Measurements from ENCODE around the gene ARFGAP1. TPM values are rescaled to one million over a fixed set of nuclear protein-coding genes. Genes with fewer than 3 reads are reported as not detected.
A peak's percentile ranks its signal among the peaks of the same experiment; 100 is the strongest.

Gene ARFGAP1
- total RNA-seq, 1 experiment from 2014 or later = 207 TPM

DNA sequence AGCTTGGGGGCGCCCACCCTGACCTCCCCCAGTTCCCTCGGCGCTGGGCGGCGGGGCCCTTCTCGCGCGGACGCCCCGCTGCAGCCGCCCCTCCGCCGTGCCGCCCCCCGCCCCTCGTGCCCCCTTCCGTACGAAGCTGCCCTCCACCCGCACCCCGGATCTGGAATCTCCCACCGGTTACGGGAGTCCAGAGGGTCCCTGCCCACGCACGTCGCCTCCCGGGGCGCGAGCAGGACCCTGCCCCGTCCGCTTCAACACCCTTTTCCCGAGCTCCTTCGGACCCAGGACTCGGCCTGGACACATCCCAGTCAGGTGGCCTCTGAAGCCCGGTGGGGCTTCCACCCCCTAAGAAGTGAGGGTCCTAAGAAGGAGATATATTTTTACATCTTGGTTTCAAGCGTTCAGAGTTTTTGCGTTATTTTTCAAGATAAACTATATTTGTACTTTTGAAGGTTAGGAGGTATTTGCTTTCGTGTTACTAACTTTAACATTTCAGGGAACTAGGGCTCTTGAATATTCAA, 506 bp downstream of the ARFGAP1 start:
- Mint-ChIP-seq H3K36me3 (peaks cover 14% of the 10 kb centered on the region), H3K4me1 (peaks cover 16% of the 10 kb centered on the region), H3K27me3 (ENCODE audit: low read depth) (no peaks in the 10 kb centered on the region), H3K27ac (peak overlapping the region; percentile 94), H3K4me3 (peak overlapping the region; percentile 92), H3K9me3 (no peaks in the 10 kb centered on the region)
- DNase-seq (ENCODE audit: low spot score) (no peak), ATAC-seq (no peak)
- ChIA-PET CTCF (interaction anchor here (0.6 to 3.6 kb wide), 10 partner anchors 8 to 105 kb away, joined by 3 to 43 read pairs (median 8); no protein-coding TSS in a partner anchor), POLR2A (interaction anchor here (0.9 kb wide), 1 partner anchor 21 kb away, joined by 3 read pairs; no protein-coding TSS in a partner anchor)
- TF ChIP-seq, protein P1, sequence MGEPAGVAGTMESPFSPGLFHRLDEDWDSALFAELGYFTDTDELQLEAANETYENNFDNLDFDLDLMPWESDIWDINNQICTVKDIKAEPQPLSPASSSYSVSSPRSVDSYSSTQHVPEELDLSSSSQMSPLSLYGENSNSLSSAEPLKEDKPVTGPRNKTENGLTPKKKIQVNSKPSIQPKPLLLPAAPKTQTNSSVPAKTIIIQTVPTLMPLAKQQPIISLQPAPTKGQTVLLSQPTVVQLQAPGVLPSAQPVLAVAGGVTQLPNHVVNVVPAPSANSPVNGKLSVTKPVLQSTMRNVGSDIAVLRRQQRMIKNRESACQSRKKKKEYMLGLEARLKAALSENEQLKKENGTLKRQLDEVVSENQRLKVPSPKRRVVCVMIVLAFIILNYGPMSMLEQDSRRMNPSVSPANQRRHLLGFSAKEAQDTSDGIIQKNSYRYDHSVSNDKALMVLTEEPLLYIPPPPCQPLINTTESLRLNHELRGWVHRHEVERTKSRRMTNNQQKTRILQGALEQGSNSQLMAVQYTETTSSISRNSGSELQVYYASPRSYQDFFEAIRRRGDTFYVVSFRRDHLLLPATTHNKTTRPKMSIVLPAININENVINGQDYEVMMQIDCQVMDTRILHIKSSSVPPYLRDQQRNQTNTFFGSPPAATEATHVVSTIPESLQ (CRISPR knock-in tag; IDR thresholded peaks at IDR 0.05) = no peak
- TF ChIP-seq KAT7 (CRISPR knock-in tag; IDR thresholded peaks at IDR 0.05; ENCODE audit: borderline replicate concordance) (0 out of 2 replicates have a peak, but pooled peaks have one; percentile 9), ZNF423 (CRISPR knock-in tag; IDR thresholded peaks at IDR 0.05) (no peak)

DNA sequence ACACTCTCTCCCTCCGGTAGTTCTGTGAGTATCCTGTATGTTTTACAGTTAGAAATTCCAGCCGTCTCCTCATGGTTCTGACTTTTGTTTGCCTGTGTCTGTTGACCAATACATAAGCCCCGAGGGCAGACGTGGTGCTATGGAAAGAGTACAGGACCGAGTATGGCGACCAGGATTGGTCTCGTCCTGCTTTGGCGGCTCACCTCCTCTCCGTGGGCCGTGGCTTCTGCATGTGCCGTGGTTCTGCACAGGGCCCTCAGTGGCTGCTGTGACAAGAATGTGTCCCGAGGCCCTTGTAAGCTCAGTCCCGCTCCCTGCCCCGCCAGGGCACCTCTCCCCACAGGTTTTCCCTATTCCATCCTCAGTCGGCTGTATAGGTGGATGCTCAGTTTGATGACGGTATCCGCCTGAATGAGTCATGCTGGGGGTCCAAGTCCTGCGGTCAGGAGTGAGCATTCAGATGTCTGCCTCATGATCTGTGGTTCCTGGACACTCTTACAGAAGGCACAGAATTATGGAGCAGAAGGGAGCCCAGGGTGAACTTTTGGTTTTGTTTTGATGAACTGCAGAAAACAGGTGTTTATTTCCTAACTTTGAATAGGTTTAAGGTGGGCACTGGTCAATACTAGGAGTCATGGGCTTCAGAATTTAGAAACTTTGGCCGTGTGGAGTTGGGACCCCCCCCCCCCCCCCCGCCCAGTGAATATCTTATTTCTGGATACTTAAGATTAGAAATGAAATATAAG, 1.2 kb downstream of the ARFGAP1 start:
- Mint-ChIP-seq H3K9me3 (no peaks in the 10 kb centered on the region), H3K27ac (peak overlapping the region; percentile 94), H3K27me3 (ENCODE audit: low read depth) (no peaks in the 10 kb centered on the region), H3K4me1 (peaks cover 14% of the 10 kb centered on the region), H3K4me3 (peak overlapping the region; percentile 92), H3K36me3 (peaks cover 18% of the 10 kb centered on the region)
- POLR2A ChIA-PET = no interaction called here
- CTCF ChIA-PET = interaction anchor here (1.1 to 3.6 kb wide), 4 partner anchors 36 to 91 kb away, joined by 4 to 43 read pairs (median 9); no protein-coding TSS in a partner anchor
- DNase-seq (ENCODE audit: low spot score) (no peak), ATAC-seq (no peak)
- TF ChIP-seq TEAD4 (CRISPR knock-in tag; IDR thresholded peaks at IDR 0.05) (no peak), NR3C1 (CRISPR knock-in tag; conservative IDR thresholded peaks at IDR 0.05; ENCODE audit: low read depth) (no peak), EMX1 (CRISPR knock-in tag; IDR thresholded peaks at IDR 0.05) (no peak), JAZF1 (CRISPR knock-in tag; IDR thresholded peaks at IDR 0.05) (no peak), TCF7 (CRISPR knock-in tag; IDR thresholded peaks at IDR 0.05; ENCODE audit: low read depth) (no peak)
- TF ChIP-seq, protein P2, sequence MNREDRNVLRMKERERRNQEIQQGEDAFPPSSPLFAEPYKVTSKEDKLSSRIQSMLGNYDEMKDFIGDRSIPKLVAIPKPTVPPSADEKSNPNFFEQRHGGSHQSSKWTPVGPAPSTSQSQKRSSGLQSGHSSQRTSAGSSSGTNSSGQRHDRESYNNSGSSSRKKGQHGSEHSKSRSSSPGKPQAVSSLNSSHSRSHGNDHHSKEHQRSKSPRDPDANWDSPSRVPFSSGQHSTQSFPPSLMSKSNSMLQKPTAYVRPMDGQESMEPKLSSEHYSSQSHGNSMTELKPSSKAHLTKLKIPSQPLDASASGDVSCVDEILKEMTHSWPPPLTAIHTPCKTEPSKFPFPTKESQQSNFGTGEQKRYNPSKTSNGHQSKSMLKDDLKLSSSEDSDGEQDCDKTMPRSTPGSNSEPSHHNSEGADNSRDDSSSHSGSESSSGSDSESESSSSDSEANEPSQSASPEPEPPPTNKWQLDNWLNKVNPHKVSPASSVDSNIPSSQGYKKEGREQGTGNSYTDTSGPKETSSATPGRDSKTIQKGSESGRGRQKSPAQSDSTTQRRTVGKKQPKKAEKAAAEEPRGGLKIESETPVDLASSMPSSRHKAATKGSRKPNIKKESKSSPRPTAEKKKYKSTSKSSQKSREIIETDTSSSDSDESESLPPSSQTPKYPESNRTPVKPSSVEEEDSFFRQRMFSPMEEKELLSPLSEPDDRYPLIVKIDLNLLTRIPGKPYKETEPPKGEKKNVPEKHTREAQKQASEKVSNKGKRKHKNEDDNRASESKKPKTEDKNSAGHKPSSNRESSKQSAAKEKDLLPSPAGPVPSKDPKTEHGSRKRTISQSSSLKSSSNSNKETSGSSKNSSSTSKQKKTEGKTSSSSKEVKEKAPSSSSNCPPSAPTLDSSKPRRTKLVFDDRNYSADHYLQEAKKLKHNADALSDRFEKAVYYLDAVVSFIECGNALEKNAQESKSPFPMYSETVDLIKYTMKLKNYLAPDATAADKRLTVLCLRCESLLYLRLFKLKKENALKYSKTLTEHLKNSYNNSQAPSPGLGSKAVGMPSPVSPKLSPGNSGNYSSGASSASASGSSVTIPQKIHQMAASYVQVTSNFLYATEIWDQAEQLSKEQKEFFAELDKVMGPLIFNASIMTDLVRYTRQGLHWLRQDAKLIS (CRISPR knock-in tag; IDR thresholded peaks at IDR 0.05; ENCODE audit: borderline replicate concordance) = no peak
- TF ChIP-seq, protein P3, sequence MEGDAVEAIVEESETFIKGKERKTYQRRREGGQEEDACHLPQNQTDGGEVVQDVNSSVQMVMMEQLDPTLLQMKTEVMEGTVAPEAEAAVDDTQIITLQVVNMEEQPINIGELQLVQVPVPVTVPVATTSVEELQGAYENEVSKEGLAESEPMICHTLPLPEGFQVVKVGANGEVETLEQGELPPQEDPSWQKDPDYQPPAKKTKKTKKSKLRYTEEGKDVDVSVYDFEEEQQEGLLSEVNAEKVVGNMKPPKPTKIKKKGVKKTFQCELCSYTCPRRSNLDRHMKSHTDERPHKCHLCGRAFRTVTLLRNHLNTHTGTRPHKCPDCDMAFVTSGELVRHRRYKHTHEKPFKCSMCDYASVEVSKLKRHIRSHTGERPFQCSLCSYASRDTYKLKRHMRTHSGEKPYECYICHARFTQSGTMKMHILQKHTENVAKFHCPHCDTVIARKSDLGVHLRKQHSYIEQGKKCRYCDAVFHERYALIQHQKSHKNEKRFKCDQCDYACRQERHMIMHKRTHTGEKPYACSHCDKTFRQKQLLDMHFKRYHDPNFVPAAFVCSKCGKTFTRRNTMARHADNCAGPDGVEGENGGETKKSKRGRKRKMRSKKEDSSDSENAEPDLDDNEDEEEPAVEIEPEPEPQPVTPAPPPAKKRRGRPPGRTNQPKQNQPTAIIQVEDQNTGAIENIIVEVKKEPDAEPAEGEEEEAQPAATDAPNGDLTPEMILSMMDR (IDR thresholded peaks at IDR 0.05) = no peak
- TF ChIP-seq, protein P4, sequence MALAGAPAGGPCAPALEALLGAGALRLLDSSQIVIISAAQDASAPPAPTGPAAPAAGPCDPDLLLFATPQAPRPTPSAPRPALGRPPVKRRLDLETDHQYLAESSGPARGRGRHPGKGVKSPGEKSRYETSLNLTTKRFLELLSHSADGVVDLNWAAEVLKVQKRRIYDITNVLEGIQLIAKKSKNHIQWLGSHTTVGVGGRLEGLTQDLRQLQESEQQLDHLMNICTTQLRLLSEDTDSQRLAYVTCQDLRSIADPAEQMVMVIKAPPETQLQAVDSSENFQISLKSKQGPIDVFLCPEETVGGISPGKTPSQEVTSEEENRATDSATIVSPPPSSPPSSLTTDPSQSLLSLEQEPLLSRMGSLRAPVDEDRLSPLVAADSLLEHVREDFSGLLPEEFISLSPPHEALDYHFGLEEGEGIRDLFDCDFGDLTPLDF (CRISPR knock-in tag; IDR thresholded peaks at IDR 0.05) = no peak
- TF ChIP-seq, protein P5, sequence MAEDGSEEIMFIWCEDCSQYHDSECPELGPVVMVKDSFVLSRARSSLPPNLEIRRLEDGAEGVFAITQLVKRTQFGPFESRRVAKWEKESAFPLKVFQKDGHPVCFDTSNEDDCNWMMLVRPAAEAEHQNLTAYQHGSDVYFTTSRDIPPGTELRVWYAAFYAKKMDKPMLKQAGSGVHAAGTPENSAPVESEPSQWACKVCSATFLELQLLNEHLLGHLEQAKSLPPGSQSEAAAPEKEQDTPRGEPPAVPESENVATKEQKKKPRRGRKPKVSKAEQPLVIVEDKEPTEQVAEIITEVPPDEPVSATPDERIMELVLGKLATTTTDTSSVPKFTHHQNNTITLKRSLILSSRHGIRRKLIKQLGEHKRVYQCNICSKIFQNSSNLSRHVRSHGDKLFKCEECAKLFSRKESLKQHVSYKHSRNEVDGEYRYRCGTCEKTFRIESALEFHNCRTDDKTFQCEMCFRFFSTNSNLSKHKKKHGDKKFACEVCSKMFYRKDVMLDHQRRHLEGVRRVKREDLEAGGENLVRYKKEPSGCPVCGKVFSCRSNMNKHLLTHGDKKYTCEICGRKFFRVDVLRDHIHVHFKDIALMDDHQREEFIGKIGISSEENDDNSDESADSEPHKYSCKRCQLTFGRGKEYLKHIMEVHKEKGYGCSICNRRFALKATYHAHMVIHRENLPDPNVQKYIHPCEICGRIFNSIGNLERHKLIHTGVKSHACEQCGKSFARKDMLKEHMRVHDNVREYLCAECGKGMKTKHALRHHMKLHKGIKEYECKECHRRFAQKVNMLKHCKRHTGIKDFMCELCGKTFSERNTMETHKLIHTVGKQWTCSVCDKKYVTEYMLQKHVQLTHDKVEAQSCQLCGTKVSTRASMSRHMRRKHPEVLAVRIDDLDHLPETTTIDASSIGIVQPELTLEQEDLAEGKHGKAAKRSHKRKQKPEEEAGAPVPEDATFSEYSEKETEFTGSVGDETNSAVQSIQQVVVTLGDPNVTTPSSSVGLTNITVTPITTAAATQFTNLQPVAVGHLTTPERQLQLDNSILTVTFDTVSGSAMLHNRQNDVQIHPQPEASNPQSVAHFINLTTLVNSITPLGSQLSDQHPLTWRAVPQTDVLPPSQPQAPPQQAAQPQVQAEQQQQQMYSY (CRISPR knock-in tag; IDR thresholded peaks at IDR 0.05) = no peak
- TF ChIP-seq, protein P6, sequence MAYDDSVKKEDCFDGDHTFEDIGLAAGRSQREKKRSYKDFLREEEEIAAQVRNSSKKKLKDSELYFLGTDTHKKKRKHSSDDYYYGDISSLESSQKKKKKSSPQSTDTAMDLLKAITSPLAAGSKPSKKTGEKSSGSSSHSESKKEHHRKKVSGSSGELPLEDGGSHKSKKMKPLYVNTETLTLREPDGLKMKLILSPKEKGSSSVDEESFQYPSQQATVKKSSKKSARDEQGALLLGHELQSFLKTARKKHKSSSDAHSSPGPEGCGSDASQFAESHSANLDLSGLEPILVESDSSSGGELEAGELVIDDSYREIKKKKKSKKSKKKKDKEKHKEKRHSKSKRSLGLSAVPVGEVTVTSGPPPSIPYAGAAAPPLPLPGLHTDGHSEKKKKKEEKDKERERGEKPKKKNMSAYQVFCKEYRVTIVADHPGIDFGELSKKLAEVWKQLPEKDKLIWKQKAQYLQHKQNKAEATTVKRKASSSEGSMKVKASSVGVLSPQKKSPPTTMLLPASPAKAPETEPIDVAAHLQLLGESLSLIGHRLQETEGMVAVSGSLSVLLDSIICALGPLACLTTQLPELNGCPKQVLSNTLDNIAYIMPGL (CRISPR knock-in tag; IDR thresholded peaks at IDR 0.05) = no peak
- TF ChIP-seq, protein P7, sequence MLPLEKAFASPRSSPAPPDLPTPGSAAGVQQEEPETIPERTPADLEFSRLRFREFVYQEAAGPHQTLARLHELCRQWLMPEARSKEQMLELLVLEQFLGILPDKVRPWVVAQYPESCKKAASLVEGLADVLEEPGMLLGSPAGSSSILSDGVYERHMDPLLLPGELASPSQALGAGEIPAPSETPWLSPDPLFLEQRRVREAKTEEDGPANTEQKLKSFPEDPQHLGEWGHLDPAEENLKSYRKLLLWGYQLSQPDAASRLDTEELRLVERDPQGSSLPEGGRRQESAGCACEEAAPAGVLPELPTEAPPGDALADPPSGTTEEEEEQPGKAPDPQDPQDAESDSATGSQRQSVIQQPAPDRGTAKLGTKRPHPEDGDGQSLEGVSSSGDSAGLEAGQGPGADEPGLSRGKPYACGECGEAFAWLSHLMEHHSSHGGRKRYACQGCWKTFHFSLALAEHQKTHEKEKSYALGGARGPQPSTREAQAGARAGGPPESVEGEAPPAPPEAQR (CRISPR knock-in tag; IDR thresholded peaks at IDR 0.05) = no peak
